ENCODE measurements around the gene VCAM1.
A peak's percentile ranks its signal among the peaks of the same experiment; 100 is the strongest.
"Not testable (repeated sequence)": the region's sequence is repeated elsewhere in the genome, so short reads cannot be mapped to it uniquely, and the experiment has no call there.

Gene VCAM1, protein sequence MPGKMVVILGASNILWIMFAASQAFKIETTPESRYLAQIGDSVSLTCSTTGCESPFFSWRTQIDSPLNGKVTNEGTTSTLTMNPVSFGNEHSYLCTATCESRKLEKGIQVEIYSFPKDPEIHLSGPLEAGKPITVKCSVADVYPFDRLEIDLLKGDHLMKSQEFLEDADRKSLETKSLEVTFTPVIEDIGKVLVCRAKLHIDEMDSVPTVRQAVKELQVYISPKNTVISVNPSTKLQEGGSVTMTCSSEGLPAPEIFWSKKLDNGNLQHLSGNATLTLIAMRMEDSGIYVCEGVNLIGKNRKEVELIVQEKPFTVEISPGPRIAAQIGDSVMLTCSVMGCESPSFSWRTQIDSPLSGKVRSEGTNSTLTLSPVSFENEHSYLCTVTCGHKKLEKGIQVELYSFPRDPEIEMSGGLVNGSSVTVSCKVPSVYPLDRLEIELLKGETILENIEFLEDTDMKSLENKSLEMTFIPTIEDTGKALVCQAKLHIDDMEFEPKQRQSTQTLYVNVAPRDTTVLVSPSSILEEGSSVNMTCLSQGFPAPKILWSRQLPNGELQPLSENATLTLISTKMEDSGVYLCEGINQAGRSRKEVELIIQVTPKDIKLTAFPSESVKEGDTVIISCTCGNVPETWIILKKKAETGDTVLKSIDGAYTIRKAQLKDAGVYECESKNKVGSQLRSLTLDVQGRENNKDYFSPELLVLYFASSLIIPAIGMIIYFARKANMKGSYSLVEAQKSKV

GRCh38 chr1:100719490-100719889 lies at the start of gene VCAM1:
TSS of gene VCAM1 (plus strand) at chr1:100719742. CDS start at chr1:100719861, 119 bp downstream.
- DNase-seq: peak in 1 of 58 donors; percentile 12

GRCh38 chr1:100670083-100670482 lies 49.5 kb upstream of the VCAM1 start:
- DNase-seq: no peak

- no peak for DNase-seq
These were observed 47.9 kb upstream of the VCAM1 start for GRCh38 chr1:100671601-100672000.

GRCh38 chr1:100683448-100684349 lies 35.8 kb upstream of the VCAM1 start:
- no peak for DNase-seq

DNA sequence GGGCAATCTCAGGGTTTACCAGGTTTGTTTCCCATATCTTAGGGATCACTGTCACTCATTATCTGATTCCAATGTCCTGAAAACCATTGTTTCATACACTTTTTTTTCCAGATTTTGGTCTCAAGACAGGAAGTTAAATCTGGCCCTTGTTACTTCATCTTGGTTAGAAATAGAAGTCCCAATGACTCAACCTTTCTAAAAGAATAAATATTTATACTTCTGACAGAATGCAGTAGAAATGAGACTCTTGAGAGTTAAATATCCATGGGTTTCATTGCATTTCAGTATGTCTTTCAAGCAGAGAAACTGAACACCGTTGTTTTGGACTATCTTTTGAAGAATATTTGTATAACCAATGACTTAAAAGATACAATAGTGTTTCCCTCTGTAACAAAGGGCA lies 19.8 kb upstream of the VCAM1 start:
- DNase-seq: no peak

GRCh38 chr1:100700586-100700985 lies 19.0 kb upstream of the VCAM1 start:
- no peak for DNase-seq

DNA sequence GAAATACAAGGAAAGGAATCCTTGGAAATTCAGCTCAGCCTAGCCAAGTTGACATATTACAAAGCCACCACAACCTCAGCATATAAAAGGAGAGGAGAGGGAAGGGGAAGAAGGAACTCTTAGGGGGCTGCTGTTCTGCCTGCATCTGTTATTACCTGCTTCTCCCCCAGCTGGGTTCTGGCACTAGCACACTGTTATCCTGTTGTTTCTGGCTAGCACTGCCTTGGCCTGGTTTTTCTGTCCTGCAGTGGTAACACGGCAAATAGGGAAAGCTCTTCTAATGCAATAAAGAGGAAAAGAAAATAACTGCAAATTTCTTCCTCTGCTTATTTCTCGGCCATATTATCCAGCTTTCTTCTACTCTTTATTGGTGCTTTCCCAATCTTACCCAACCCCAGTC lies 16.5 kb upstream of the VCAM1 start:
- no peak for DNase-seq

GRCh38 chr1:100703716-100704115 lies 15.8 kb upstream of the VCAM1 start:
- no peak for DNase-seq

- DNase-seq: no peak
These were observed 15.1 kb upstream of the VCAM1 start for GRCh38 chr1:100704473-100704872.

DNA sequence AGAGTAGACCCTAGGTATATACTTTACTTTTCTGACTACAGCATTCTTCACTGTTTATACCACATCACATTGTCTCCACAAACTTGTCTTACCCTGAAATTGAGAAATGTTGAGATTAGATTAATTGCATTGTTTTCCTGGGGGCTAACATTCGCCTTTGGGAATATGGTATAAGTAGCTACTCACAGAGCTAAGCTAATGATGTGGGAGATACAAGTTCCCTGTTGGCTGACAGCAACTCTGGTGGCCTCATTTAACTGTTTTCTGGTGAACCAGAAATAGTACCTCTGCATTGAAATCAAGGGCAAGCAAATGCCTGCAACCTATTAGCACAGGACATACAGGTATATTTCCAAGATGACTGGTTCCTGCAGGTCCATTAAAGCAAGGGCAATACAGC lies 13.2 kb upstream of the VCAM1 start:
- DNase-seq: no peak

DNA sequence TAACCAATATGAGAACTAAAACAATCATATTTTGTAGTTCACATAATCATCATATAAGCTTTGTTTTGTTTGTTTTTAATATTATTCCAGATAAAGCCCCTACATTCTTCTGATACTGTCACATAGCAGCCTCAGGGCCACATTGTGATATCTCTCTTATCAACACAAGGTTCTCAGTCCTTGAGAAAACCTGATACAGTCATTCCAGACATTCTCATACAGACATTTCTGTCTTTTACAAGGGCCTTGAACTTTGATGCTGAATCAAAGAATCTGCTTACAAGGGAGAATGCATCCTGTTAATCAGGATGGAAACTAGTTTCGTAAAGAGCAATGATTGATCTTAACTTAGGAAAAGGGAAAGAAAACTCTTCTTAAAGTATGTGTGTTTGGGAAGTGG lies 12.7 kb upstream of the VCAM1 start:
- no peak for DNase-seq

GRCh38 chr1:100708476-100709062 lies 11.0 kb upstream of the VCAM1 start:
- DNase-seq: no peak

DNA sequence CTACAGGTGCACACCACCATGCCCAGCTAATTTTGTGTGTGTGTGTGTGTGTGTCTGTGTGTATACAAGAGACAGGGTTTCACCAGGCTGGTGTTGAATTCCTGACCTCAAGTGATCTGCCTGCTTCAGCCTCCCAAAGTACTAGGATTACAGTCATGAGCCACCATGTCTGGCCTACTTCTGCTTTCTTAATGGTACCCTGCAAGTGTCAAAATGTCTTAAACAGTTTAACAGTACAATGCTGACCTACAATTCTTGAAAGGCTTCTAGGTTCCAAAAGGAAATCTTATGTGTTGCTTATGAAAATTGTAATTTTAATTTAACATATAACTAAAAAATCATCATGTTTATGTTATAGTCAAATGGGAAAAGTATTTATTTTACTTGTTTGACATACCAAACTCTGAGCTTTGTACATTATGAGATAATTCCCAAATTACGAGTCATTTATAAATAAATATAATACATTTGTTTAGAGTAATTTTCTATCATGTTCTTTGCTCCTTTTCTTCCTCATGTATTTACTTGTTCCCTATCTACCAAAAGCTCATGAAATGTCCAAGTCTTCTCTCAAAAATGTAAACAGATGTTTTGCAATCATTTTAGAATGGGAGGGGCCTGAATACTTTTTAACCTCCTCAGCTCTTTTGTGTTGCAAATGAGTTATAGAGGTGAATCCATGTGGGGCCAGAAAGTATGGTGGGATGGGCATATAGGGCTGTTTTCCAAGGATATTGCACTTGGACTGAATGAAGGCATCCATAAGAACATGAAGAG lies 8.4 kb upstream of the VCAM1 start:
- DNase-seq: no peak

- not testable (repeated sequence) for DNase-seq
These were observed 6.5 kb upstream of the VCAM1 start for GRCh38 chr1:100713027-100713426.

DNA sequence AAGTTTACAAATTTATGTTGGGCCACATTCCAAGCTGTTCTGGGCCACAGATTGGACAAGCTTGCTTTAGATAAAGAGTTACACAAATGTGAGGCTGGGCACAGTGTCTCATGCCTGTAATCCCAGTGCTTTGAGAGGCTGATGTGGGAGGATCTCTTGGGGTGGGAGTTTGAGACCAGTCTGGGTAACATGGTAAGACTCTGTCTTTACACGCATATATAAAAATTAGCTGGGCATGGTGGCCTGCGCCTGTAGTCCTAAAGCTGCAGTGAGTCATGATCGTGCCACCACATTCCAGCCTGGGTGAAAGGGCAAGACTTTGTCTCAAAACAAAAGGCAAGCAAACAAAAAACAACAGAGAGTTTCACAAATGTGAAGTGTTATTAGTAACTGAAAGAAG lies 5.9 kb upstream of the VCAM1 start:
- DNase-seq: no peak

DNA sequence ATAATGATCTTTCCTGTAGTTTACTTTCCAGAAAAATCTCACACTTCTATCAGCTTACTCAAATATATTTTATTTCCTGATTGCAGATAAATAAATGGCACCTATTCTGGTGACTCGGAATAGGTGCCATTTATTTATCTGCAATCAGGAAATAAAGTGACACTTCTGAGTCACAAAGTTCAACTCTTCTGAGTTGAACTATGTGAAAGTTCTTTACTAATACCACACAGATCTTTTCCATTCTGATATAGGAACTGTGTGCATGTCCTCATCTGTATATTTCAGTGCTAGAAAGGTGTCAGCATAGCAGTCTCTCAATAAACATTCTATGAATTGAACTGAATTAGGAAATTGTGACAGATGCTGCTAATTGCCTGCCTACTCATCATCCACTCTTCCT lies 4.9 kb upstream of the VCAM1 start:
- DNase-seq: no peak

- no peak for DNase-seq
These were observed 2.3 kb upstream of the VCAM1 start for GRCh38 chr1:100717218-100717617.

DNA sequence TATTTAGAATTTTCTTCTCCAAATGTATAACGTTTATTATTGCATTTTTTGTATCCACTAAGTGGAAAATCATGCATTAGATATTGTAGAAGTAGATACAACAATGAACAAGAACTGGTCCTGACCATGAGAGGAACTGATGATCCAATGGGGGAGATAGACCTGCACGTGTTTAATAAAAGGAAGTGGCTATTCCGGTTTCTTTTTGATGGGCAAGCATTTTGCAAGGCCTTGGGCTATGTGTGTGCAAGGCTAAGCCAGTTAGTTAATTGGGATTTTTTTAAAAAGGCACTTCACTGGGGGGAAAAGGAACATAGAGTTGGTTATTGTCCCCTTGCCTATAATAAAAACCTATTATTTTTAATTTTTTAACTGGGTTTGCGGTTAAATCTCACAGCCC lies 961 bp upstream of the VCAM1 start:
- DNase-seq: no peak

GRCh38 chr1:100720101-100720500 lies 559 bp downstream of the VCAM1 start:
- DNase-seq: no peak

GRCh38 chr1:100720751-100721150 lies 1.2 kb downstream of the VCAM1 start:
- no peak for DNase-seq
